Measurements from ENCODE around the gene TXNRD1.
"Not testable (repeated sequence)": the region's sequence is repeated elsewhere in the genome, so short reads cannot be mapped to it uniquely, and the experiment has no call there.

Gene TXNRD1

DNA sequence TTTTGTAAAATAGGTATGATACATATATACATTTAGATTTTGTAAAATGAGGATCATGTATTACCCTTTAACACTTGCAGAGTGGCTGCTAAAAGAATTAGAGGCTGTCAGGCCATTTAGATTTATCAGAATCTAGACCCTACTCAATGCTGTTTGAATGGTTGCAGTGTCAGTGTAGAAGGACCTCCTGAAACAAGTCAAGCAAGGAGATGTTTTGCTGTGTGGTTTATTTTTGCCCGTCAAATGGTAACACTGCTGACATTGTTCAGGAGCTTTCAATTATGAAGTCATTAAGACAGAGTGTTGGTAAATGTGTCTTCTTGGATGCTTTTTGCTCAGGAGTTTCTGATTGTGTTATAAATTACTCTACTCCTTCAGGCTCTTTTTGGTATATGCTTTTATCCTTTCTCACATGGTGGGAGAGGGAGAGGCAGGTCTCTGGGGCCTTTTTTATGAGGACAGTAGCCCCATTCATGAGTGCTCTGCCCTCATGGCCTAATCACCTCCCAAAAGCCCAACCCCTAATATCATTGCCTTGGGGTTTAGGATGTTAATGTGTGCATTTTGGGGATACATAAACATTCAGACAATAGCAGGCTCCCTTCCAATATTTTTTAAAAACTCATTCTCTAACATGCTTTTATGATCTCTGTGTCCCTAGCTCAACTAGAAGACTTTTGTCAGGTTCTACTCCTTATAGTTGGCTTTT lies 104.5 kb downstream of the TXNRD1 start:
- no peak for ATAC-seq (ENCODE audit: low read depth)
- DNase-seq (ENCODE audit: low spot score) = no peak
- H3K27ac ChIP-seq (ENCODE audit: poor library complexity, severe bottlenecking) = no peak overlapping the region
- TF ChIP-seq, protein P1, sequence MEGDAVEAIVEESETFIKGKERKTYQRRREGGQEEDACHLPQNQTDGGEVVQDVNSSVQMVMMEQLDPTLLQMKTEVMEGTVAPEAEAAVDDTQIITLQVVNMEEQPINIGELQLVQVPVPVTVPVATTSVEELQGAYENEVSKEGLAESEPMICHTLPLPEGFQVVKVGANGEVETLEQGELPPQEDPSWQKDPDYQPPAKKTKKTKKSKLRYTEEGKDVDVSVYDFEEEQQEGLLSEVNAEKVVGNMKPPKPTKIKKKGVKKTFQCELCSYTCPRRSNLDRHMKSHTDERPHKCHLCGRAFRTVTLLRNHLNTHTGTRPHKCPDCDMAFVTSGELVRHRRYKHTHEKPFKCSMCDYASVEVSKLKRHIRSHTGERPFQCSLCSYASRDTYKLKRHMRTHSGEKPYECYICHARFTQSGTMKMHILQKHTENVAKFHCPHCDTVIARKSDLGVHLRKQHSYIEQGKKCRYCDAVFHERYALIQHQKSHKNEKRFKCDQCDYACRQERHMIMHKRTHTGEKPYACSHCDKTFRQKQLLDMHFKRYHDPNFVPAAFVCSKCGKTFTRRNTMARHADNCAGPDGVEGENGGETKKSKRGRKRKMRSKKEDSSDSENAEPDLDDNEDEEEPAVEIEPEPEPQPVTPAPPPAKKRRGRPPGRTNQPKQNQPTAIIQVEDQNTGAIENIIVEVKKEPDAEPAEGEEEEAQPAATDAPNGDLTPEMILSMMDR (IDR thresholded peaks at IDR 0.05; ENCODE audit: poor library complexity, severe bottlenecking) = no peak
- H3K4me1 ChIP-seq (ENCODE audit: insufficient read depth, poor library complexity, severe bottlenecking) = no peaks in the 10 kb centered on the region
- H3K4me3 ChIP-seq (ENCODE audit: severe bottlenecking) = no peak overlapping the region
- H3K27me3 ChIP-seq (ENCODE audit: insufficient read depth, poor library complexity, severe bottlenecking) = no peaks in the 10 kb centered on the region
- H3K36me3 ChIP-seq (ENCODE audit: low read depth) = peaks cover 91% of the 10 kb centered on the region
- H3K9me3 ChIP-seq (ENCODE audit: severe bottlenecking) = no peaks in the 10 kb centered on the region

DNA sequence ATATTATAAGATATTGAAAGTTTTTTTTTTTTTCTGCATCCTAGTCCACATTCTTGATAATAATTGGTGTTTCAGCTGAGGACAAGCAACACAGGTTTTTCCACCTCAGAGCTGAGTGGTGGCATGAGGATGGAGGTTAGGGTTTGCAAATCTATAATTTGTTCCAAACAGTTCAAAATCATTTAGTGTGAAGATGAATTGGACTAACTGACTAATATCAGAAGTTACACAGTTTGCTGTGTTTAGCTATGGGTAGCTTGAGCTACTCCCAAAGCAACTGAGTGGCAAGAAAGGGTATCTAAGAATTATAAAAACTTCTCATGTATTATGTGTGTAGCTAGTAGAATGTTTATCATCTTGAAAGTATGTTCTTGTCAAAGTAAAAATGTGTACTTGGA lies 105.0 kb downstream of the TXNRD1 start:
- H3K27ac ChIP-seq (ENCODE audit: poor library complexity, severe bottlenecking) = no peak overlapping the region
- ATAC-seq (ENCODE audit: low read depth) (no peak), DNase-seq (ENCODE audit: low spot score) (no peak)
- no peaks in the 10 kb centered on the region for H3K9me3 ChIP-seq (ENCODE audit: severe bottlenecking)
- no peaks in the 10 kb centered on the region for H3K27me3 ChIP-seq (ENCODE audit: insufficient read depth, poor library complexity, severe bottlenecking)
- H3K4me3 ChIP-seq (ENCODE audit: severe bottlenecking) = no peak overlapping the region
- H3K4me1 ChIP-seq (ENCODE audit: insufficient read depth, poor library complexity, severe bottlenecking) = no peaks in the 10 kb centered on the region
- TF ChIP-seq, protein P1 (IDR thresholded peaks at IDR 0.05; ENCODE audit: poor library complexity, severe bottlenecking) = no peak
- H3K36me3 ChIP-seq (ENCODE audit: low read depth) = peaks cover 91% of the 10 kb centered on the region

DNA sequence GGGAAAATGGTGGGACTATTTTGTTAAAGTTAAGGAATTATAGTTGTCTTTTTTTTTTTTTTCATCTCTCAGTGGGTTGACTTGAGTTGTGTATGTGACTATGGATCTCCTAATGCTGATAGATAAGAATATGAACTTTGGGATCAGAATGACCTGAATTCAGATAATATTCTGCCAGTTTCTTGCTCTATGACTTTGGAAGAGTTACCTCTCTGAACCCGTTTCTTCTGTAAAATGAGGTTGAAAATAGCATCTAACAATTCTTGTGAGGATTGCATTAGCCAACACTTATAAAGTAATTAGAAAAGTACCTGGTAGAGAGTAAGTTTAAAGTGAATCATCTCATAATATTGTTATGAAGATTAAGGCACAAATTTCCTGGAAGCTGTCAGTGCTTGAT lies 106.4 kb downstream of the TXNRD1 start:
- DNase-seq (ENCODE audit: low spot score) = no peak
- Histone ChIP-seq H3K36me3 (ENCODE audit: low read depth) (peaks cover 91% of the 10 kb centered on the region), H3K4me3 (ENCODE audit: severe bottlenecking) (no peak overlapping the region), H3K27ac (ENCODE audit: poor library complexity, severe bottlenecking) (no peak overlapping the region), H3K9me3 (ENCODE audit: severe bottlenecking) (no peaks in the 10 kb centered on the region), H3K4me1 (ENCODE audit: insufficient read depth, poor library complexity, severe bottlenecking) (no peaks in the 10 kb centered on the region), H3K27me3 (ENCODE audit: insufficient read depth, poor library complexity, severe bottlenecking) (no peaks in the 10 kb centered on the region)
- TF ChIP-seq, protein P1 (IDR thresholded peaks at IDR 0.05; ENCODE audit: poor library complexity, severe bottlenecking) = no peak
- ATAC-seq (ENCODE audit: low read depth) = no peak

DNA sequence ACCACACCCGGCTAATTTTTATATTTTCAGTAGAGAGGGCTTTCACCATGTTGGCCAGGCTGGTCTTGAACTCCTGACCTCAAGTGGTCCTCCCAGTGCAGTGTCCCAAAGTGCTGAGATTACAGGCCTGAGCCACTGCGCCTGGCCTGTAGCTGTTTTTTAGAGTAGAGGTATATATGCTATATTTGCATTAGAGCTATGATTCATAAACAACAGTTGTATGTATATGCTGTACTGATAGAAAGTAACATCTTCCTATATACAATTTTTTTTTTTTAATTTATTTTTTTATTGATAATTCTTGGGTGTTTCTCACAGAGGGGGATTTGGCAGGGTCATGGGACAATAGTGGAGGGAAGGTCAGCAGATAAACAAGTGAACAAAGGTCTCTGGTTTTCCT lies 107.0 kb downstream of the TXNRD1 start:
- not testable (repeated sequence) for H3K27ac ChIP-seq (ENCODE audit: poor library complexity, severe bottlenecking); ATAC-seq (ENCODE audit: low read depth)

DNA sequence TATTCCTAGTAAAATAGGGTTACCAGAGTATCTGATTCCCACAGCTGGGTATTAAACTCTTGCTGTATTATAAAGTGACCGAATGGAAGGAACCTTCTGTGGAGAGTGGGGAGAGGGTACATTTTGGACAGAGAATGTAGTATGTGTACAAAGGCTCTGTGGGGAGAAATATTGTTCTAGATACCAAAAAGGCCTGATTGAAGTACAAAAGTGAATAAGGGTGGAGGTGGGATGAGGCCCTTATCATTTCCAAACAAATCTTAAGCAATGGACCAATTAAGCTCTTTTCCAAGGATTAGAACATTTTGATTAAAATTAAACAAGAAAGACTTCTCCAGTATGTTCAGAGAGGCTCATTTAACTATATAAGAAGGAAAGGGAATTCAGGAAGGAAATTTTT lies 108.3 kb downstream of the TXNRD1 start:
- Histone ChIP-seq H3K36me3 (ENCODE audit: low read depth) (peaks cover 91% of the 10 kb centered on the region), H3K4me1 (ENCODE audit: insufficient read depth, poor library complexity, severe bottlenecking) (no peaks in the 10 kb centered on the region)

More for the DNA sequence above, 107.0 kb downstream of the TXNRD1 start:
- H3K4me1 ChIP-seq (ENCODE audit: insufficient read depth, poor library complexity, severe bottlenecking); DNase-seq (ENCODE audit: low spot score); H3K9me3 ChIP-seq (ENCODE audit: severe bottlenecking); H3K4me3 ChIP-seq (ENCODE audit: severe bottlenecking); H3K27me3 ChIP-seq (ENCODE audit: insufficient read depth, poor library complexity, severe bottlenecking): not testable (repeated sequence)
- H3K36me3 ChIP-seq (ENCODE audit: low read depth) = peaks cover 91% of the 10 kb centered on the region

DNA sequence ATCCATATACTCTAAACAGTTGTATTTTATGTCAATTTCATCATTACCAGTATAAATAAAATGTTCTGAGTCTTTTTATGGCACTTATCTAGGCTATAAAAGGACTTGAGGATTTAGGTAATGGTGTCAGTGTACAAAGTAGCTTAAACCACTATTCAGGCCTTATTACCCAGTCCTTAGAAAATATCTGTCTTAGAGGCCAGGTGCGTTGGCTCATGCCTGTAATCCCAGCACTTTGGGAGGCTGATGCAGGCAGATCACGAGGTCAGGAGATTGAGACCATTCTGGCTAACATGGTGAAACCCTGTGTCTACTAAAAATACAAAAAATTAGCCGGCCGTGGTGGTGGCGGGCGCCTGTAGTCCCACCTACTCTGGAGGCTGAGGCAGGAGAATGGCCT lies 112.7 kb downstream of the TXNRD1 start:
- not testable (repeated sequence) for H3K27me3 ChIP-seq (ENCODE audit: insufficient read depth, poor library complexity, severe bottlenecking); H3K4me1 ChIP-seq (ENCODE audit: insufficient read depth, poor library complexity, severe bottlenecking); H3K27ac ChIP-seq (ENCODE audit: poor library complexity, severe bottlenecking); H3K4me3 ChIP-seq (ENCODE audit: severe bottlenecking); DNase-seq (ENCODE audit: low spot score); ATAC-seq (ENCODE audit: low read depth); H3K9me3 ChIP-seq (ENCODE audit: severe bottlenecking)
- peaks cover 96% of the 10 kb centered on the region for H3K36me3 ChIP-seq (ENCODE audit: low read depth)

More for the DNA sequence above, 108.3 kb downstream of the TXNRD1 start:
- Histone ChIP-seq H3K4me3 (ENCODE audit: severe bottlenecking) (no peak overlapping the region), H3K9me3 (ENCODE audit: severe bottlenecking) (no peaks in the 10 kb centered on the region), H3K27ac (ENCODE audit: poor library complexity, severe bottlenecking) (no peak overlapping the region), H3K27me3 (ENCODE audit: insufficient read depth, poor library complexity, severe bottlenecking) (no peaks in the 10 kb centered on the region)
- no peak for ATAC-seq (ENCODE audit: low read depth)
- TF ChIP-seq, protein P1 (IDR thresholded peaks at IDR 0.05; ENCODE audit: poor library complexity, severe bottlenecking) = no peak
- DNase-seq (ENCODE audit: low spot score) = no peak
